Endothelial cell (in vitro differentiated cells): Measurements from ENCODE around the gene ZNF438. TPM values are rescaled to one million over a fixed set of nuclear protein-coding genes. Genes with fewer than 3 reads are reported as not detected.
"Not testable (repeated sequence)": the region's sequence is repeated elsewhere in the genome, so short reads cannot be mapped to it uniquely, and the experiment has no call there.

Experiments
- DNase-seq: peaks from one replicate; pipeline ENCODE4 v3.0.0; 2021; ENCODE audit warnings: low spot score
- H3K27ac Mint-ChIP-seq: one replicate; pipeline ENCODE4 v1.8.0; 2021; ENCODE audit warnings: mixed read lengths, inconsistent platforms; ENCODE audit not compliant: unreplicated experiment
- H3K27me3 Mint-ChIP-seq: one replicate; pipeline ENCODE4 v1.8.0; 2021; ENCODE audit warnings: mild to moderate bottlenecking, moderate library complexity, mixed read lengths, inconsistent platforms; ENCODE audit not compliant: unreplicated experiment
- H3K36me3 Mint-ChIP-seq: one replicate; pipeline ENCODE4 v1.8.0; 2021; ENCODE audit warnings: mild to moderate bottlenecking, low read depth, mixed read lengths, inconsistent platforms; ENCODE audit not compliant: unreplicated experiment
- H3K4me1 Mint-ChIP-seq: one replicate; pipeline ENCODE4 v1.8.0; 2021; ENCODE audit warnings: mild to moderate bottlenecking, mixed read lengths, inconsistent platforms; ENCODE audit not compliant: unreplicated experiment
- H3K4me3 Mint-ChIP-seq: one replicate; pipeline ENCODE4 v1.8.0; 2021; ENCODE audit warnings: mild to moderate bottlenecking, mixed read lengths, inconsistent platforms; ENCODE audit not compliant: unreplicated experiment
- H3K9me3 Mint-ChIP-seq: one replicate; pipeline ENCODE4 v1.8.0; 2021; ENCODE audit warnings: mixed read lengths, inconsistent platforms; ENCODE audit not compliant: unreplicated experiment
- CTCF ChIP-seq: fragments of 200-600 bp; sonication (generic); IDR thresholded peaks from one replicate; pipeline ENCODE4 v1.5.0; 2021; ENCODE audit warnings: antibody characterized with exemption; ENCODE audit not compliant: unreplicated experiment
- total RNA-seq: library from RNA; stranded (reverse); fragmentation: NEBNext Ultra II Directional; extraction: Animal tissue kit (Norgen Biotek cat#: 25700); gene quantifications from one replicate; pipeline ENCODE4 v1.2.1, GENCODE V29; 2021; ENCODE audit not compliant: unreplicated experiment

The ZNF438 gene
- total RNA-seq, 1 donor from 2014 or later = 4.3 TPM

DNA sequence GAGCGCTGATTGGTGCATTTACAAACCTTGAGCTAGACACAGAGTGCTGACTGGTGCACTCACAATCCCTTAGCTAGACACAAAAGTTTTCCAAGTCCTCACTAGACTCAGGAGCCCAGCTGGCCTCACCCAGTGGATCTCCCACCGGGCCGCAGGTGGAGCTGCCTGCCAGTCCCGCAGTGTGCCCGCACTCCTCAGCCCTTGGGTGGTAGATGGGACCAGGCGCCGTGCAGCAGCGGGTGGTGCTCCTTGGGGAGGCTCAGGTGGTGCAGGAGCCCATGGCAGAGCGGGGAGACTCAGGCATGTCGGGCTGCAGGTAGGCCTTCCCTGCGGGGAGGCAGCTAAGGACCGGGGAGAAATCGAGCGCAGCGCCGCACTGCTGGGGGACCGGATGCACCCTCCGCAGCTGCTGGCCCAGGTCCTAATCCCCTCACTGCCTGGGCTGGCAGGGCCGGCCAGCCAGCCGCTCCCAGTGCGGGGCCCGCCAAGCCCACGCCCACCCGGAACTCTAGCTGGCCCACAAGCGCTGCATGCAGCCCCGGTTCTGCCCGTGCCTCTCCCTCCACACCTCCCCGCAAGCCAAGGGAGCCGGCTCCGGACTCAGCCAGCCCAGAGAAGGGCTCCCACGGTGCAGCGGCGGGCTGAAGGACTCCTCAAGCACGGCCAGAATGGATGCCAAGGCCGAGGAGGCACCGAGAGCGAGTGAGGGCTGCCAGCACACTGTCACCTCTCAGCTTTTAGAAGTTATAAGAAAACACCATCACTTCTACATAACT is 128.9 kb downstream of the ZNF438 start:
- no peak for DNase-seq
- Mint-ChIP-seq H3K9me3 (no peaks in the 10 kb centered on the region), H3K4me1 (no peaks in the 10 kb centered on the region), H3K4me3 (peak overlapping the region; percentile 53), H3K27me3 (no peaks in the 10 kb centered on the region), H3K36me3 (peaks cover 28% of the 10 kb centered on the region), H3K27ac (no peak overlapping the region)
- no peak for TF ChIP-seq CTCF

DNA sequence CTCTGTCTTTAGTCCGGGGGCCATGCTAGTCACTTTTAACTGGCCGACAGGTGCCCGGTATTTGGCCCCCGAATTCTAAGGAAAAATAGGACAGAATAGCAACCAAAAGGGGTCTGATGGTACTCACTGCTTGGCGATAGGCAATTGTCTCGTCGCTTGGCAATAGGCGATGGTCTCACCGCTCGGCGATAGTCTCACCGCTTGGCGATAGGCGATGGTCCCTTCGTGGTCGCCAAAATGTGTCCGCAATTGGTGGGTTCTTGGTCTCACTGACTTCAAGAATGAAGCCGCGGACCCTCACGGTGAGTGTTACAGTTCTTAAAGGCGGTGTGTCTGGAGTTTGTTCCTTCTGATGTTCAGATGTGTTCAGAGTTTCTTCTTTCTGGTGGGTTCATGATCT is 130.2 kb downstream of the ZNF438 start:
- not testable (repeated sequence) for DNase-seq, H3K27me3 Mint-ChIP-seq, H3K27ac Mint-ChIP-seq, H3K4me1 Mint-ChIP-seq, H3K9me3 Mint-ChIP-seq
- Mint-ChIP-seq H3K4me3 (peak overlapping the region; percentile 53), H3K36me3 (peaks cover 28% of the 10 kb centered on the region)

- peaks cover 1% of the 10 kb centered on the region for H3K27me3 Mint-ChIP-seq
Observed at GRCh38 chr10:30898964-30899363, 132.7 kb downstream of the ZNF438 start.

DNA sequence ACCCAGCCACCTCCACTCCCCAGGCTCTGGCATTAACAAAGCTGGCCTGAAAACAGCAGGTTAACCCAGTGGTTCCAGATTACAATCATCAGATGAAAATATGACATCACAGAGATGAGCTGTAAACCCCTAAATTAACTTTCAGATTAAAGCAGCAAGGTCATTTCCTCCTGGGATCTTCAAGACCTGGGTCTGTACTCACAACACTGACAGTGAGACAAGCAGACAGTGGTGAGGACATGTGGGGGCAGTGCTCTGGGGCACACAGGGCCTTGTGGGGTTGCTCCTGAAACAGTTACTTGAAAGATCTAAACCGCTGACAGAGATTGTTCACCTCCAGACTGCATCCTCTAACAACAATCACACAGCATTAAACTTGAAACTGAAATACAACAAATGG is 134.1 kb downstream of the ZNF438 start:
- H3K27ac Mint-ChIP-seq = no peak overlapping the region

More at GRCh38 chr10:30898964-30899363, 132.7 kb downstream of the ZNF438 start:
- Mint-ChIP-seq H3K4me3 (no peak overlapping the region), H3K36me3 (peaks cover 16% of the 10 kb centered on the region), H3K4me1 (no peaks in the 10 kb centered on the region), H3K9me3 (no peaks in the 10 kb centered on the region), H3K27ac (no peak overlapping the region)
- TF ChIP-seq CTCF = no peak
- no peak for DNase-seq

GRCh38 chr10:30897048-30897447 is 134.6 kb downstream of the ZNF438 start:
- H3K27ac Mint-ChIP-seq = no peak overlapping the region
- peaks cover 12% of the 10 kb centered on the region for H3K36me3 Mint-ChIP-seq
- peaks cover 1% of the 10 kb centered on the region for H3K27me3 Mint-ChIP-seq
- H3K9me3 Mint-ChIP-seq = no peaks in the 10 kb centered on the region
- no peaks in the 10 kb centered on the region for H3K4me1 Mint-ChIP-seq
- no peak for DNase-seq
- no peak overlapping the region for H3K4me3 Mint-ChIP-seq
- no peak for TF ChIP-seq CTCF

More for the DNA sequence above, 134.1 kb downstream of the ZNF438 start:
- H3K9me3 Mint-ChIP-seq = no peaks in the 10 kb centered on the region
- peaks cover 16% of the 10 kb centered on the region for H3K36me3 Mint-ChIP-seq
- peaks cover 1% of the 10 kb centered on the region for H3K27me3 Mint-ChIP-seq
- H3K4me1 Mint-ChIP-seq = no peaks in the 10 kb centered on the region
- no peak for DNase-seq
- no peak overlapping the region for H3K4me3 Mint-ChIP-seq
- no peak for TF ChIP-seq CTCF
